Large intestine (tissue), 3 donors: ENCODE results near the gene SLC39A11. TPM values are rescaled to one million over a fixed set of nuclear protein-coding genes. Genes with fewer than 3 reads are reported as not detected.

Source experiments
- DNase-seq, 2 donors: peaks; one replicate each; pipeline versions ENCODE4 v3.0.0 to v3.0.0-alpha.2; 2013
- H3K27ac ChIP-seq: one replicate; pipeline ENCODE4 v1.5.1; 2013; ENCODE audit warnings: low read length
- H3K27me3 ChIP-seq: 2 replicates; pipeline ENCODE4 v1.6.1; 2013; ENCODE audit warnings: low read length; ENCODE audit not compliant: control insufficient read depth, insufficient read depth
- H3K36me3 ChIP-seq: 2 replicates; pipeline ENCODE4 v1.6.1; 2013; ENCODE audit warnings: low read length; ENCODE audit not compliant: control insufficient read depth, insufficient read depth
- H3K4me1 ChIP-seq: one replicate; pipeline ENCODE4 v1.6.1; 2013; ENCODE audit warnings: low read length; ENCODE audit not compliant: control insufficient read depth, insufficient read depth
- H3K4me3 ChIP-seq: one replicate; pipeline ENCODE4 v1.5.1; 2013; ENCODE audit warnings: low read length
- H3K9me3 ChIP-seq: one replicate; pipeline ENCODE4 v1.6.1; 2013; ENCODE audit warnings: mild to moderate bottlenecking, low read depth, low read length, moderate library complexity; ENCODE audit not compliant: control insufficient read depth
- WGBS: methylation state at CpG from one replicate; pipeline ENCODE4 v1.1.5; 2013; ENCODE audit warnings: low lambda C conversion rate; ENCODE audit not compliant: insufficient coverage; 5-methylcytosine and 5-hydroxymethylcytosine counted together
- polyA plus RNA-seq: library from polyadenylated mRNA; unstranded; fragments of 120-200 nt; gene quantifications from one replicate; pipeline ENCODE4 v1.2.1, GENCODE V29; 2013

The SLC39A11 gene
- polyA plus RNA-seq, 1 donor: 46.2 TPM

DNA sequence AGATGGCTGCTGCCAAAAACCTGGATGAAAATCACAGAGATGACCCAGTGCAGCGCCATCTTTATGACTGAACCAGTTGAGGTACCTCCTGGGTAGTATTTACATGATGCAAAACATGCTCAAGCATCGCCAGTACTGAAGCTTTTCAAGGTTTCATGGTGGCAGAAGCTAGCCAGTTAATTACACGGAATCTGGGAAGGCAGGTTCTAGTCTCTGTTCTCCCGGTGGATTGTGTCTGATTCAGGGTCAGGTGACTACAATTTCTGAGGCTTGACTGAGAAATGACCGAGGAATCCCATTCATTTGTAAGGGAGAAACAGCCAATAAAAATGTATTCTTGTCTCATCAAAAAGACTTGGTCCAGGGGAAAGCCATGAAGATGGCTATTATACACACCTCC, 209.1 kb downstream of the SLC39A11 start:
- no peaks in the 10 kb centered on the region for H3K4me1 ChIP-seq

DNA sequence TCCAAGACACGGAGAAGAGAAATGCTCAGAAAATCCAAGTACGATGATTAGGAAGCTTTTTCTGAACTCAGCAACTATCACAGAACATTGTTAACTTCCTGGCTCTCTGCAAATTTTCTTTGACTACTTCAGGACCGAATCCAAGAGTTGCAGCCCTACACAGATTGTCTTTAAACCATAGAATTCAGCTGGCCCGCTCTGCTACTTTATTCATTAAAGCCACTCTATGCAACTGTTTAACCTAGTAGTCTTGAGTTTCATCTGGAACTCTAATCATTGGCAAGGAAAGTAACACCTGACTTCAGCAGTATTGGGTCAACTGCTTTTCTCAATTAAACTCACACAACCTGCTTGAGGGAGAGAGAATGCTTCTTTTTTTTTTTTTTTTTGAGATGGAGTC, 210.1 kb downstream of the SLC39A11 start:
- no peak for DNase-seq
- 87% methylated on average over 3 of the region's 4 CpGs for WGBS
- no peaks in the 10 kb centered on the region for H3K4me1 ChIP-seq
- H3K27ac ChIP-seq: no peak overlapping the region
- H3K9me3 ChIP-seq: peaks cover 5% of the 10 kb centered on the region
- no peaks in the 10 kb centered on the region for H3K27me3 ChIP-seq
- H3K36me3 ChIP-seq: peaks cover 2% of the 10 kb centered on the region
- no peak overlapping the region for H3K4me3 ChIP-seq

More for the DNA sequence above, 209.1 kb downstream of the SLC39A11 start:
- peaks cover 5% of the 10 kb centered on the region for H3K9me3 ChIP-seq
- DNase-seq: no peak
- no peak overlapping the region for H3K4me3 ChIP-seq
- no peaks in the 10 kb centered on the region for H3K27me3 ChIP-seq
- WGBS: 93% methylated on average over 2 of the region's 5 CpGs
- H3K36me3 ChIP-seq: peaks cover 2% of the 10 kb centered on the region
- H3K27ac ChIP-seq: no peak overlapping the region

GRCh38 chr17:72879877-72880276, 212.6 kb downstream of the SLC39A11 start:
- Histone ChIP-seq H3K4me3 (no peak overlapping the region), H3K27me3 (no peaks in the 10 kb centered on the region), H3K4me1 (no peaks in the 10 kb centered on the region), H3K27ac (no peak overlapping the region), H3K36me3 (peaks cover 2% of the 10 kb centered on the region), H3K9me3 (peaks cover 5% of the 10 kb centered on the region)
- no peak for DNase-seq
- no CpG with 5 or more reads among the region's 2 CpGs for WGBS

- H3K27me3 ChIP-seq: no peaks in the 10 kb centered on the region
- no peak overlapping the region for H3K4me3 ChIP-seq
- H3K27ac ChIP-seq: no peak overlapping the region
- no peaks in the 10 kb centered on the region for H3K4me1 ChIP-seq
- peak in 1 of 2 donors; percentile 24 for DNase-seq
- WGBS: 100% methylated on average over 1 of the region's 6 CpGs
- H3K36me3 ChIP-seq: peaks cover 2% of the 10 kb centered on the region
- peaks cover 5% of the 10 kb centered on the region for H3K9me3 ChIP-seq
These were observed 213.4 kb downstream of the SLC39A11 start for GRCh38 chr17:72878975-72879660.

DNA sequence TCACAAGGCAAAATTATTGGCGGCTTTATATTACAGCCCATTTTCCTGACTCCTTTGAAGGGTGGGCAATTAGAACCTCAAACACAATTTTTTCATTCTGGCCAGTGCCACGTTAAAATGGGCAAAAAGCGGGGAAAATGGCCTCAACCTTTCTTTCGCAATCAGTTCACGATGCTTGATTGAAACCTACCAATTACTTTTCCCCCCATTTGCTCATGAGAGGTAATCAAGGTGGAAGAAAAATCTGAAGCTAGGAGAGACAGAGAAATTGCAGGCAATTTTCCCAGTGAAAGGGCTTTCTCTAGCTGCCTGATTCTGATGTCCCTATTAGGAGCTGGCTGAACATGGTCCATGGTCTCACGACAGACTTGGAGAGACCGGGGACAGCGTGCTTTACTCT, 215.1 kb downstream of the SLC39A11 start:
- Histone ChIP-seq H3K4me1 (no peaks in the 10 kb centered on the region), H3K36me3 (peaks cover 2% of the 10 kb centered on the region), H3K27ac (no peak overlapping the region), H3K27me3 (no peaks in the 10 kb centered on the region), H3K4me3 (no peak overlapping the region), H3K9me3 (peaks cover 5% of the 10 kb centered on the region)
- DNase-seq: no peak
- WGBS: no CpG with 5 or more reads among the region's 8 CpGs

DNA sequence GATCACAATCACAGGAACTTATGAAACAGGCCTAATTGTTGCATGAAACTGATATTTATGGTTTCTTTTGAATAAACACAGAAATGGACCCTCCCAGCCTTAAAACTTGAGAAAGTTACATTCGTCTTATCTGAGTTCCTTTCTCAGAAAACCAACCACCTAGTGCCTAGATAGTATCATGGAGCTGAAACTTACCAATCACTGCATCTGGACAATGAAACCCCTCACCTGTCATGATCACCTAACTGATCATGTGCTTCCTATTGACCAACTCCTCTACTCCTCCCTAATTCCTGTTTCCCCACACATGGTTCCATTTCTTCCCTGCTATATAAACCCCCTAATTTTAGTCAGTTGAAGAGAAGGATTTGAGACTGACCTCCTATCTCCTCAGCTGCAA, 216.1 kb downstream of the SLC39A11 start:
- WGBS: no CpG with 5 or more reads among the region's 1 CpG
- Histone ChIP-seq H3K27ac (no peak overlapping the region), H3K27me3 (no peaks in the 10 kb centered on the region), H3K4me1 (no peaks in the 10 kb centered on the region), H3K9me3 (peaks cover 5% of the 10 kb centered on the region), H3K36me3 (peaks cover 2% of the 10 kb centered on the region), H3K4me3 (no peak overlapping the region)
- no peak for DNase-seq

DNA sequence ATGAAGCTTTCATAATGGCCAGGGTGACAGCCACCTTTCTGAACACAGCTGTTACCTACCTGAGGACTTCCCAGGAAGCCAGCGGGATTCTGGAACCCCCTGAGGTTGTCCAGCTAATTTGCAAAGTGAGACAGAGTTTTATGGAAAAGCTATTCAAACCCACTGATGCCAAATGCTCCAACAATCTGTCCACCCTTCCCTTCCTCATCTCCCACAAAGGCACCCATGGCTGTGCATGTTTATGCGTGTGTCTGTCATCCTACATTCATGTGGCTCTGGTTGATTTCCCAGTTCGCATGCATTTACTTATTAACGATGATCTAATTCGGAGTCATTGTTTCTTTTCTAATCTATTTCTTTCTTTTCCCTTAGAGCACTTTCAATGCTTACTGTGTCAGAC, 217.1 kb downstream of the SLC39A11 start:
- Histone ChIP-seq H3K4me1 (no peaks in the 10 kb centered on the region), H3K36me3 (peaks cover 2% of the 10 kb centered on the region), H3K9me3 (peaks cover 4% of the 10 kb centered on the region), H3K27me3 (no peaks in the 10 kb centered on the region), H3K4me3 (no peak overlapping the region), H3K27ac (no peak overlapping the region)
- WGBS: 80% methylated on average over 1 of the region's 5 CpGs
- no peak for DNase-seq

- Histone ChIP-seq H3K9me3 (no peaks in the 10 kb centered on the region), H3K4me3 (no peak overlapping the region), H3K36me3 (no peaks in the 10 kb centered on the region), H3K4me1 (no peaks in the 10 kb centered on the region), H3K27ac (no peak overlapping the region), H3K27me3 (no peaks in the 10 kb centered on the region)
- no peak for DNase-seq
- no CpG with 5 or more reads among the region's 9 CpGs for WGBS
These were observed 220.1 kb downstream of the SLC39A11 start for GRCh38 chr17:72872396-72872795.

DNA sequence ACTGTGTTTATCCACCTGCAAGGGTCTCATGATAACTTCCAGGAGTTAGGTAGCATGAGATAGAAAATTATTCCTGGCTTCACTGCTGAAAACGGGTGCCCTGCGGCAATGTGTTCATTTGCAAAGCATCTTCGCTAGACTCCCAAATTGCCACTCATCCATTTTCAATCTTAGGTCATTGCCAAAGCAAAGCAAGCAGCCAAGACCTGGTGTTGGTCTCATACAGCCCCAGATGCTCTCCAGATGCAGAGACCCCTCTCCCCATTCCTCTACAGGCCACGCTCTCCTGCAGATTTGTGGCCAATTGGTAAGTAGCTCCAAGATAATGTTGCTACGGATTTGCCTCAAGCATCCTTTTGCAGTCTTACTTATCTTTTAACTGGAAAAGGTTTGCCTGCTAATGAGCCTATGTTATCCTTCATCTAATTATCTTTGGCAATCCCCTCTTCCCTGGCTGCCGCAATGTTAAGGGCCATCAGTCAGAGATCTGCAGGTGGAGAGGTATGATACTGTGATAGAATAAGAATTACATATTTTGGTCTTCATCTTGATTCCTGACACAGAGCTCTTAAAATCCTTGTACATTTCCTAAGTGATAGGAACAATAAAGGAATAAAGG, 222.0 kb downstream of the SLC39A11 start:
- H3K27me3 ChIP-seq: no peaks in the 10 kb centered on the region
- WGBS: 83% methylated on average over 1 of the region's 6 CpGs
- no peak overlapping the region for H3K4me3 ChIP-seq
- H3K36me3 ChIP-seq: no peaks in the 10 kb centered on the region
- H3K4me1 ChIP-seq: no peaks in the 10 kb centered on the region
- no peak for DNase-seq
- no peaks in the 10 kb centered on the region for H3K9me3 ChIP-seq
- no peak overlapping the region for H3K27ac ChIP-seq

GRCh38 chr17:72869630-72870029, 222.9 kb downstream of the SLC39A11 start:
- Histone ChIP-seq H3K27ac (no peak overlapping the region), H3K27me3 (no peaks in the 10 kb centered on the region), H3K4me3 (no peak overlapping the region), H3K4me1 (no peaks in the 10 kb centered on the region), H3K9me3 (no peaks in the 10 kb centered on the region), H3K36me3 (no peaks in the 10 kb centered on the region)
- WGBS: 98% methylated on average over 5 of the region's 7 CpGs
- DNase-seq: no peak

DNA sequence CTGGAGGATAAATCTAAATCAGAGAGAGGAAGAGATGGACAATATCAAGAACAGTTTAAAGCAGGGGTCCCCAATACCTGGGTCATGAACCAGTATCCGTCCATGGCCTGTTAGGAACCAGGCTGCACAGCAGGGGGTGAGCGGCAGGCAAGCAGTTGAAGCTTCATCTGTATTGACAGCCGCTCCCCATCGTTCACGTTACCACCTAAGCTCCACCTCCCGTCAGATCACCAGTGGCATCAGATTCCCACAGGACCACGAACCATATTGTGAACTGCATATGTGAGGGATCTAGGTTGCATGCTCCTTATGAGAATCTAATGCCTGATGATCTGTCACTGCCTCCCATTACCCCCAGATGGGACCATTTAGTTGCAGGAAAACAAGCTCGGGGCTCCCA, 226.5 kb downstream of the SLC39A11 start:
- Histone ChIP-seq H3K9me3 (no peaks in the 10 kb centered on the region), H3K4me3 (no peak overlapping the region), H3K27ac (no peak overlapping the region), H3K27me3 (no peaks in the 10 kb centered on the region), H3K36me3 (no peaks in the 10 kb centered on the region), H3K4me1 (no peaks in the 10 kb centered on the region)
- WGBS: no CpG with 5 or more reads among the region's 8 CpGs
- no peak for DNase-seq
